H1 (cell line): Measurements from ENCODE around the gene PBXIP1. TPM values are rescaled to one million over a fixed set of nuclear protein-coding genes. Genes with fewer than 3 reads are reported as not detected.

ENCODE experiments used
- BRCA1 ChIP-seq: IDR thresholded peaks from 2 replicates; pipeline ENCODE4 v1.6.1; 2012; ENCODE audit warnings: low read depth, low read length, improper control_type of control experiment
- CHD1 ChIP-seq: IDR thresholded peaks from 2 replicates; pipeline ENCODE4 v1.6.1; 2012; ENCODE audit warnings: low read depth, low read length, improper control_type of control experiment
- CHD2 ChIP-seq: IDR thresholded peaks from 2 replicates; pipeline ENCODE4 v1.6.1; 2012; ENCODE audit warnings: low read length, improper control_type of control experiment
- KDM4A ChIP-seq: IDR thresholded peaks from one replicate; pipeline ENCODE4 v1.7.1; 2012; ENCODE audit warnings: low read depth, mild to moderate bottlenecking, moderate library complexity, low read length, inconsistent platforms; ENCODE audit not compliant: severe bottlenecking
- NRF1 ChIP-seq: IDR thresholded peaks from 2 replicates; pipeline ENCODE4 v1.6.1; 2011; ENCODE audit warnings: mild to moderate bottlenecking, low read depth, low read length, improper control_type of control experiment
- POLR2AphosphoS5 ChIP-seq: IDR thresholded peaks from 2 replicates; pipeline ENCODE4 v1.6.1; 2011; ENCODE audit warnings: low read depth, low read length
- RNF2 ChIP-seq: fragments of 200-900, 300-1000 bp; sonication (generic); IDR thresholded peaks from 2 replicates; pipeline ENCODE4 v1.7.1; 2016; ENCODE audit warnings: borderline replicate concordance, low read depth, mild to moderate bottlenecking, antibody characterized with exemption, low read length; ENCODE audit not compliant: poor library complexity, severe bottlenecking; ENCODE audit errors: missing control alignments
- SAP30 ChIP-seq: fragments of 300-600 bp; sonication (generic); IDR thresholded peaks from 2 replicates; pipeline ENCODE4 v1.7.1; 2012; ENCODE audit warnings: low read length, moderate library complexity, mild to moderate bottlenecking, inconsistent platforms; ENCODE audit not compliant: insufficient read depth, insufficient replicate concordance
- SIN3A ChIP-seq, 2 experiments: IDR thresholded peaks in 1 of 2; conservative IDR thresholded peaks in 1 of 2; 2 replicates each; pipeline ENCODE4 v1.6.1; 2011 to 2012; ENCODE audit warnings: low read length in 2 of 2, improper control_type of control experiment in 1 of 2, low read depth in 1 of 2, mild to moderate bottlenecking in 1 of 2
- TAF1 ChIP-seq: IDR thresholded peaks from 2 replicates; pipeline ENCODE4 v1.6.1; 2011; ENCODE audit warnings: mild to moderate bottlenecking, low read depth, low read length
- TAF7 ChIP-seq: optimal IDR thresholded peaks from 2 replicates; pipeline ENCODE3; 2011; ENCODE audit warnings: low read depth, mild to moderate bottlenecking, inconsistent platforms, low read length, moderate library complexity, borderline replicate concordance
- polyA plus RNA-seq, 7 experiments: library from polyadenylated mRNA; depleted of rRNA in 3 of 7; stranded (reverse) in 5 of 7; unstranded in 2 of 7; fragments of >200 nt in 5 of 7; fragments of 200-250 nt in 2 of 7; gene quantifications; 1 replicate in 5 of 7; 2 replicates in 1 of 7; 4 replicates in 1 of 7; pipeline versions ENCODE4 v1.2.1 to v1.2.3, GENCODE V29; 2011 to 2013; ENCODE audit warnings: missing spikeins in 2 of 7, mixed read lengths in 2 of 7
- total RNA-seq: library from RNA; stranded (reverse); fragmentation: NEBNext Ultra II Directional; extraction: Animal tissue kit (Norgen Biotek cat#: 25700); gene quantifications from 2 replicates; pipeline ENCODE4 v1.2.1, GENCODE V29; 2021
- TF ChIP-seq, protein P1 (sequence below), 3 experiments: IDR thresholded peaks; 1 replicate in 2 of 3; 2 replicates in 1 of 3; pipeline versions ENCODE4 v1.5.1 to v1.6.1; 2011; ENCODE audit warnings: low read length in 3 of 3, mild to moderate bottlenecking in 3 of 3, inconsistent platforms in 2 of 3, low read depth in 1 of 3, moderate library complexity in 1 of 3; ENCODE audit not compliant: insufficient read depth in 1 of 3; ENCODE audit errors: control extremely low read depth in 1 of 3
- TF ChIP-seq, protein P2 (sequence below): IDR thresholded peaks from 2 replicates; pipeline ENCODE4 v1.6.1; 2012; ENCODE audit warnings: low read length, inconsistent platforms

PBXIP1 gene
- total and polyA plus RNA-seq, 2 of the 8 experiments (the other 6 are each of a cell fraction or from before 2014, with no cell fraction given), result 12.0 to 19.8 TPM

DNA sequence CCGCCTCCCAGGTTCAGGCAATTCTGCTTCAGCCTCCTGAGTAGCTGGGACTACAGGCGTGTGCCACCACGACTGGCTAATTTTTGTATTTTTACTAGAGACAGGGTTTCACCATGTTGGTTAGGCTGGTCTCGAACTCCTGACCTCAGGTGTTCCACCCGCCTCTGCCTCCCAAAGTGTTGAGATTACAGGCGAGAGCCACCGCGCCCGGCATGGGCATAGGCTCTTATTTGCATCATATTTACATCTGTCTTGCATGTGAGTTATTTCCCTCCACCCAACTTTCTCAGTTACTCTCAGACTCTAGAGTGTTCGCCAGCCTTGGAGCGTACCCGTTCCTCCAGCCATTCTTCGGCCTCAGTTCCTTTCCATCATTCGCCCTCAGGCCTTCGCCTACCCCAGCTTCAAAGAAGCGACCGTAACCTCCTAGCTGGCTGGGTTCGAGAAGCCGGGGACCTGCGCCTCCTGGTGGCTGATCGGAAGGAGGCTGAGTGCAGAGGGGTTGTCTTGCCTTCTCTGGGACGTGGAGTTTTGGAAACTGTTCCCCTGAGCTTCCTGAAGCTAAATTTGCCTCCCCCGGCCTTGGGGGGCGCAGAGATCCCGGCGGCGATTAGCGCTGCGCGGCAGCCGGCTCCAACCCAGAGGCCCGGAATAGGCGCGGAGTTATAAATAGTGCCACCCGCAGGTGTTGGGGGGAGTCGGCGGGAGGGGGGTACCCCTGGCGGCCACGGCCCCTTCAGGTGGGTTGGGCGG is 43.1 kb upstream of the PBXIP1 start (continued):
- TF ChIP-seq CHD2, result peak; percentile 47; the same call in 1 of the 2 replicates
- TF ChIP-seq SIN3A (conservative IDR thresholded peaks at IDR 0.05 in 1 of 2, IDR thresholded peaks at IDR 0.05 in 1 of 2; ENCODE audit: low read depth in 1 of 2, low read length in 2 of 2), result peak in 1 of 2 experiments; percentile 73; a peak in 2 of 4 replicates
- TF ChIP-seq KDM4A, result peak; percentile 17
- TF ChIP-seq, protein P1, sequence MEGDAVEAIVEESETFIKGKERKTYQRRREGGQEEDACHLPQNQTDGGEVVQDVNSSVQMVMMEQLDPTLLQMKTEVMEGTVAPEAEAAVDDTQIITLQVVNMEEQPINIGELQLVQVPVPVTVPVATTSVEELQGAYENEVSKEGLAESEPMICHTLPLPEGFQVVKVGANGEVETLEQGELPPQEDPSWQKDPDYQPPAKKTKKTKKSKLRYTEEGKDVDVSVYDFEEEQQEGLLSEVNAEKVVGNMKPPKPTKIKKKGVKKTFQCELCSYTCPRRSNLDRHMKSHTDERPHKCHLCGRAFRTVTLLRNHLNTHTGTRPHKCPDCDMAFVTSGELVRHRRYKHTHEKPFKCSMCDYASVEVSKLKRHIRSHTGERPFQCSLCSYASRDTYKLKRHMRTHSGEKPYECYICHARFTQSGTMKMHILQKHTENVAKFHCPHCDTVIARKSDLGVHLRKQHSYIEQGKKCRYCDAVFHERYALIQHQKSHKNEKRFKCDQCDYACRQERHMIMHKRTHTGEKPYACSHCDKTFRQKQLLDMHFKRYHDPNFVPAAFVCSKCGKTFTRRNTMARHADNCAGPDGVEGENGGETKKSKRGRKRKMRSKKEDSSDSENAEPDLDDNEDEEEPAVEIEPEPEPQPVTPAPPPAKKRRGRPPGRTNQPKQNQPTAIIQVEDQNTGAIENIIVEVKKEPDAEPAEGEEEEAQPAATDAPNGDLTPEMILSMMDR (IDR thresholded peaks at IDR 0.05; ENCODE audit: control extremely low read depth in 1 of 3, insufficient read depth in 1 of 3, low read depth in 1 of 3, low read length in 3 of 3), result peak in 2 of 3 experiments; percentile 91 to 96; a peak in 3 of 4 replicates
- TF ChIP-seq TAF1, result peak; percentile 45; the same call in 1 of the 2 replicates
- no peak for TF ChIP-seq NRF1
- no peak for TF ChIP-seq RNF2
- TF ChIP-seq SAP30, result no peak
- peak; percentile 80 for TF ChIP-seq TAF7
- TF ChIP-seq POLR2AphosphoS5, result no peak; the same call in 1 of the 2 replicates
- TF ChIP-seq BRCA1, result no peak; the same call in 1 of the 2 replicates
- TF ChIP-seq, protein P2, sequence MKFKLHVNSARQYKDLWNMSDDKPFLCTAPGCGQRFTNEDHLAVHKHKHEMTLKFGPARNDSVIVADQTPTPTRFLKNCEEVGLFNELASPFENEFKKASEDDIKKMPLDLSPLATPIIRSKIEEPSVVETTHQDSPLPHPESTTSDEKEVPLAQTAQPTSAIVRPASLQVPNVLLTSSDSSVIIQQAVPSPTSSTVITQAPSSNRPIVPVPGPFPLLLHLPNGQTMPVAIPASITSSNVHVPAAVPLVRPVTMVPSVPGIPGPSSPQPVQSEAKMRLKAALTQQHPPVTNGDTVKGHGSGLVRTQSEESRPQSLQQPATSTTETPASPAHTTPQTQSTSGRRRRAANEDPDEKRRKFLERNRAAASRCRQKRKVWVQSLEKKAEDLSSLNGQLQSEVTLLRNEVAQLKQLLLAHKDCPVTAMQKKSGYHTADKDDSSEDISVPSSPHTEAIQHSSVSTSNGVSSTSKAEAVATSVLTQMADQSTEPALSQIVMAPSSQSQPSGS, result no peak
- no peak for TF ChIP-seq CHD1
